Left lung (tissue), 10 donors: ENCODE data around the gene RNF103. TPM values are rescaled to one million over a fixed set of nuclear protein-coding genes. Genes with fewer than 3 reads are reported as not detected.

Experiments
- ATAC-seq: fragments of 200-7000 bp; cut with Tn5 transposase; one replicate; pipeline ENCODE4 v1.9.1; 2020; ENCODE audit warnings: moderate library complexity
- DNase-seq, 4 donors: peaks; one replicate each; pipeline ENCODE4 v3.0.0-alpha.2; 2013 to 2020
- H3K27ac ChIP-seq, 2 donors: fragments of 200-600 bp; sonication (generic) in 1 of 2; one replicate each; pipeline versions ENCODE4 v1.5.0 to v1.8.0; 2020 to 2021
- H3K27me3 ChIP-seq, 2 donors: fragments of 200-600 bp; sonication (generic) in 1 of 2; one replicate each; pipeline versions ENCODE4 v1.5.0 to v1.8.0; 2020 to 2021
- H3K36me3 ChIP-seq, 2 donors: fragments of 200-600 bp; sonication (generic) in 1 of 2; one replicate each; pipeline versions ENCODE4 v1.5.0 to v1.8.0; 2020 to 2021
- H3K4me1 ChIP-seq, 2 donors: fragments of 200-600 bp; one replicate each; pipeline ENCODE4 v1.8.0; 2021
- H3K4me3 ChIP-seq, 2 donors: fragments of 200-600 bp; sonication (generic) in 1 of 2; one replicate each; pipeline versions ENCODE4 v1.5.0 to v1.8.0; 2020 to 2021; ENCODE audit warnings: mild to moderate bottlenecking in 1 of 2
- H3K9me3 ChIP-seq, 2 donors: fragments of 200-600 bp; sonication (generic) in 1 of 2; one replicate each; pipeline versions ENCODE4 v1.5.0 to v1.8.0; 2020 to 2021
- CTCF ChIP-seq, 2 donors: fragments of 200-600 bp; sonication (generic) in 1 of 2; IDR thresholded peaks; one replicate each; pipeline versions ENCODE4 v1.5.0 to v1.8.0; 2021; ENCODE audit warnings: antibody characterized with exemption in 2 of 2
- intact Hi-C, 2 donors: fragments of 100-400 bp; cut with DNase I; formaldehyde crosslinking; loops; one replicate each; pipeline versions ENCODE4 v1.11.2 to v1.14.2; 2022
- polyA plus RNA-seq, 6 donors: library from polyadenylated mRNA; unstranded; fragments of 120-200 nt; gene quantifications; one replicate each; pipeline ENCODE4 v1.2.1, GENCODE V29; 2013; ENCODE audit not compliant: insufficient read length in 6 of 6
- total RNA-seq, 2 donors: library from RNA; stranded (reverse); fragmentation: NEBNext Ultra II Directional; extraction: Animal tissue kit (Norgen Biotek cat#: 25700); gene quantifications; one replicate each; pipeline ENCODE4 v1.2.1, GENCODE V29; 2021
- donor health status: DM: no; HTN: yes; CAD: no.
- donor health status: DM: no; HTN: no; CAD: no.

RNF103 gene
- total and polyA plus RNA-seq, 8 donors = 21.6 to 46.5 (median 38.8) TPM

- ATAC-seq (no peak), DNase-seq (no peak)
- Histone ChIP-seq H3K4me1 (peaks cover 4 to 14% of the 10 kb centered on the region in 2 donors), H3K36me3 (no peaks in the 10 kb centered on the region), H3K27ac (no peak overlapping the region), H3K9me3 (no peaks in the 10 kb centered on the region), H3K4me3 (no peak overlapping the region), H3K27me3 (no peaks in the 10 kb centered on the region)
- intact Hi-C loops = no loop called here
- TF ChIP-seq CTCF (IDR thresholded peaks at IDR 0.05) = no peak
Measured at GRCh38 chr2:86566158-86566820, 57.4 kb downstream of the RNF103 start.

- Histone ChIP-seq H3K4me3 (peak overlapping the region; percentile 5 to 69), H3K27ac (peak overlapping the region; percentile 100), H3K36me3 (no peaks in the 10 kb centered on the region), H3K9me3 (no peaks in the 10 kb centered on the region), H3K4me1 (peaks cover 4 to 30% of the 10 kb centered on the region in 2 donors), H3K27me3 (no peaks in the 10 kb centered on the region)
- intact Hi-C loops = no loop called here
- no peak for TF ChIP-seq CTCF (IDR thresholded peaks at IDR 0.05)
- no peak for ATAC-seq
- no peak for DNase-seq
Measured at GRCh38 chr2:86563650-86564061, 60.0 kb downstream of the RNF103 start.

GRCh38 chr2:86562922-86563649 is 60.6 kb downstream of the RNF103 start, which contains the start of gene CHMP3:
Gene CHMP3 (minus strand): TSS chr2:86563443. CDS start chr2:86563348, 95 bp downstream.
- H3K9me3 ChIP-seq = no peaks in the 10 kb centered on the region
- H3K36me3 ChIP-seq = no peaks in the 10 kb centered on the region
- intact Hi-C loops = no loop called here
- peak; percentile 97 for ATAC-seq
- no peaks in the 10 kb centered on the region for H3K27me3 ChIP-seq
- peak; percentile 97 to 99 (median 98) for DNase-seq
- peaks cover 4 to 36% of the 10 kb centered on the region in 2 donors for H3K4me1 ChIP-seq
- peak within 1 kb of the TSS; percentile 100 for H3K27ac ChIP-seq
- TF ChIP-seq CTCF (IDR thresholded peaks at IDR 0.05) = no peak
- peak within 1 kb of the TSS; percentile 64 to 69 for H3K4me3 ChIP-seq

GRCh38 chr2:86562485-86562921 is 61.2 kb downstream of the RNF103 start:
- no peak for TF ChIP-seq CTCF (IDR thresholded peaks at IDR 0.05)
- Histone ChIP-seq H3K9me3 (no peaks in the 10 kb centered on the region), H3K4me3 (peak overlapping the region; percentile 64 to 69), H3K27ac (peak overlapping the region; percentile 100), H3K36me3 (no peaks in the 10 kb centered on the region), H3K27me3 (no peaks in the 10 kb centered on the region), H3K4me1 (peaks cover 4 to 40% of the 10 kb centered on the region in 2 donors)
- intact Hi-C loops = no loop called here
- ATAC-seq (no peak), DNase-seq (no peak)

- intact Hi-C loops = no loop called here
- Histone ChIP-seq H3K9me3 (no peaks in the 10 kb centered on the region), H3K27me3 (no peaks in the 10 kb centered on the region), H3K27ac (no peak overlapping the region), H3K4me1 (peaks cover 4 to 41% of the 10 kb centered on the region in 2 donors), H3K4me3 (no peak overlapping the region), H3K36me3 (peaks cover 0 to 4% of the 10 kb centered on the region in 2 donors)
- ATAC-seq (no peak), DNase-seq (no peak)
- TF ChIP-seq CTCF (IDR thresholded peaks at IDR 0.05) = no peak
Measured at GRCh38 chr2:86557836-86558235, 65.8 kb downstream of the RNF103 start.
